HL-60 (cell line): ENCODE data around the gene DTNBP1.

Experiments
- CTCF ChIP-seq: IDR thresholded peaks from one replicate; pipeline ENCODE4 v1.5.1; 2011; ENCODE audit warnings: low read length, control low read depth, inconsistent platforms; ENCODE audit not compliant: insufficient read depth
- POLR2AphosphoS5 ChIP-seq: IDR thresholded peaks from 2 replicates; pipeline ENCODE4 v1.6.1; 2012; ENCODE audit warnings: low read depth

GRCh38 chr6:15507746-15508145 is 155.1 kb downstream of the DTNBP1 start:
- TF ChIP-seq CTCF (no peak), POLR2AphosphoS5 (no peak)
